ENCODE measurements around the gene FASLG. TPM values are rescaled to one million over a fixed set of nuclear protein-coding genes. Genes with fewer than 3 reads are reported as not detected.

FASLG gene
- polyA plus RNA-seq, 1 experiment: not detected

GRCh38 chr1:172642970-172643369, 15.9 kb upstream of the FASLG start:
- Histone ChIP-seq H3K9me3 (ENCODE audit: control insufficient read depth, insufficient read depth, low read length) (no peaks in the 10 kb centered on the region), H3K27ac (ENCODE audit: low read depth, low read length) (no peak overlapping the region), H3K4me3 (ENCODE audit: low read depth, low read length) (no peak overlapping the region), H3K27me3 (ENCODE audit: control insufficient read depth, insufficient read depth, low read length) (no peaks in the 10 kb centered on the region)
- no peak for DNase-seq (ENCODE audit: low read depth, low spot score)
- POLR2A ChIA-PET: no interaction called here
- TF ChIP-seq CTCF (IDR thresholded peaks at IDR 0.05; ENCODE audit: low read depth, low read length): no peak
- CTCF ChIA-PET: no interaction called here

DNA sequence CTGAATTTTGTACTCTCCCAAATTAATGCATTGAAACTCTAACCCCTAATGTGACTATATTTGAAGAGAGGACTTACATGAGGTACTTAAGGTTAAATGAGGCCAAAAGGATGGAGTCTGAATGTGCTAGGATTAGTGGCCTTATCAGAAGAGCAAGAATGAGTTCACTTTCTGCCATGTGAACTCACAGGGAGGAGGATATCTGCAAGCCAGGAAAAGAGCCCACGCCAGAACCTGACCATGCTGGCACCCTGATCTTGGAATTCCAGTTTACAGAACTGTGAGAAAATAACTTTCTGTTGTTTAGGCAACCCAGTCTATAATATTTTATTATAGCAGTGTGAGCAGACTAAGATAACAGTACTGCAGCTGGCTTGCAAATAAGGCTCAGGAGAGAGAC, 12.2 kb upstream of the FASLG start:
- no peak for TF ChIP-seq CTCF (IDR thresholded peaks at IDR 0.05; ENCODE audit: low read depth, low read length)
- DNase-seq (ENCODE audit: low read depth, low spot score): no peak
- CTCF ChIA-PET: no interaction called here
- Histone ChIP-seq H3K4me3 (ENCODE audit: low read depth, low read length) (no peak overlapping the region), H3K27ac (ENCODE audit: low read depth, low read length) (no peak overlapping the region), H3K27me3 (ENCODE audit: control insufficient read depth, insufficient read depth, low read length) (no peaks in the 10 kb centered on the region), H3K9me3 (ENCODE audit: control insufficient read depth, insufficient read depth, low read length) (no peaks in the 10 kb centered on the region)
- POLR2A ChIA-PET: no interaction called here

DNA sequence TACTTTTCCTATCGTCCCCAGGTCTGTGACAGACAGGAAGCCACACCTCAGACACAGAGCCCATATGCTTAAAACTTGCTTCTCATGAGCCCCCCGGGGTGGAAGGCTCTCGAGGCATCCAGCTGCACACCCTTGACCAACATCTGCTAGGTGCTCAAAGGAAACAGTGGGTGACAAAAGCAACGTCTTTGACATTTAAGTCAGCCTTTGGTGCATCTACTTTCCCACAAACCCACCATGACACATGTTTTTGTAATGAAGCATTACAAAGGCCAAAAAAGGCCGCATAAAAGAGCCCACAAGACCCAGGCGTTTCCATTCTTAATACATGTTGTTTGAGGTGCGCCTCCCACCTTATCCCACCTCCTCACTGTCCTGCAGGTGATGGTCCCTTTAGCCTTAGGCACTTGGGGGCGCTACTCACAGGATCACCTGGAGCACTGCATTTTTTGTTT, 11.8 kb upstream of the FASLG start:
- H3K27ac ChIP-seq (ENCODE audit: low read depth, low read length): no peak overlapping the region
- no peak for TF ChIP-seq CTCF (IDR thresholded peaks at IDR 0.05; ENCODE audit: low read depth, low read length)
- DNase-seq (ENCODE audit: low read depth, low spot score): no peak
- no peaks in the 10 kb centered on the region for H3K27me3 ChIP-seq (ENCODE audit: control insufficient read depth, insufficient read depth, low read length)
- no peaks in the 10 kb centered on the region for H3K9me3 ChIP-seq (ENCODE audit: control insufficient read depth, insufficient read depth, low read length)
- POLR2A ChIA-PET: no interaction called here
- no peak overlapping the region for H3K4me3 ChIP-seq (ENCODE audit: low read depth, low read length)
- CTCF ChIA-PET: no interaction called here

GRCh38 chr1:172647987-172648386, 10.9 kb upstream of the FASLG start:
- Histone ChIP-seq H3K27ac (ENCODE audit: low read depth, low read length) (no peak overlapping the region), H3K4me3 (ENCODE audit: low read depth, low read length) (no peak overlapping the region), H3K27me3 (ENCODE audit: control insufficient read depth, insufficient read depth, low read length) (no peaks in the 10 kb centered on the region), H3K9me3 (ENCODE audit: control insufficient read depth, insufficient read depth, low read length) (no peaks in the 10 kb centered on the region)
- ChIA-PET CTCF (no interaction called here), POLR2A (no interaction called here)
- TF ChIP-seq CTCF (IDR thresholded peaks at IDR 0.05; ENCODE audit: low read depth, low read length): no peak
- DNase-seq (ENCODE audit: low read depth, low spot score): no peak

DNA sequence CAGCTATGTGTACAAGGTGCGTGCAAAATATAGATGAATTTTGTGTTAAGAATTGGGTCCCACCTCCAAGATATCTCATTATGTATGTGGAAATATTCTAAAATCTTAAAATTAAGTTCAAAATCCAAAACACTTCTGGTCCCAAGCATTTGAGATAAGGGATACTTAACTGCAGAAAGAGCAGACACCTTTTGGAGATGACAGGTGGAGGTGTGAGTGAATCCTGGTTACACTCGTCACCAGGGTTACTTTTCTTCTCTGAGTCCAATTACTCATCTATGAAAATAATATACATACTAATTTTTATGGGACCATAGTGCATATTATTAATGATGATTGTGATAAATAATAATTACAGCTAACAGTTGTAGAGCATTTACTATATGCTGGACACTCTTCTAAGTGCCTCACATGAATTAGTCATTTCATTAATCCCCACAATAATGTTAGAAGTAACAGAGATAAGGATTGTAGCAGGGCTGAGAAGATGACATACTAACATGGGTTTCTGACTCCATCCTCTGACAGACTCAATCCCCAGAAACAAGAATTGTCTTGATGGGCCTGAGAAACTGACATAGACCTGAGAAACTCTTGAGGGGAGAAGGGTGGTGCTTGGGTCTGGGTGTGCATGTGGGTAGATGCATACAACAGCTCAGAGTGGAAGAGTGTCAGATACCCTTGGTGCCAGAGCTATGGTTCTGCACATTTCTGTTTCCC, 8.3 kb upstream of the FASLG start:
- Histone ChIP-seq H3K27me3 (ENCODE audit: control insufficient read depth, insufficient read depth, low read length) (no peaks in the 10 kb centered on the region), H3K4me3 (ENCODE audit: low read depth, low read length) (no peak overlapping the region), H3K9me3 (ENCODE audit: control insufficient read depth, insufficient read depth, low read length) (no peaks in the 10 kb centered on the region), H3K27ac (ENCODE audit: low read depth, low read length) (no peak overlapping the region)
- ChIA-PET POLR2A (no interaction called here), CTCF (no interaction called here)
- TF ChIP-seq CTCF (IDR thresholded peaks at IDR 0.05; ENCODE audit: low read depth, low read length): no peak
- DNase-seq (ENCODE audit: low read depth, low spot score): no peak
